Liver (tissue), 9 donors: ENCODE results near the gene SMTNL2. TPM values are rescaled to one million over a fixed set of nuclear protein-coding genes. Genes with fewer than 3 reads are reported as not detected.

ENCODE experiments used
- DNase-seq: peaks from one replicate; pipeline ENCODE4 v3.0.0-alpha.2; 2017; ENCODE audit warnings: low spot score
- H3K27ac ChIP-seq, 2 donors: one replicate each; pipeline ENCODE4 v1.7.0; 2013; ENCODE audit warnings: inconsistent platforms in 2 of 2, low read length in 2 of 2, control low read depth in 1 of 2, low read depth in 1 of 2, mild to moderate bottlenecking in 1 of 2
- H3K27me3 ChIP-seq, 4 donors: one replicate each; pipeline versions ENCODE4 v1.6.1 to v1.7.0; 2013; ENCODE audit warnings: low read length in 3 of 4, inconsistent platforms in 1 of 4, mild to moderate bottlenecking in 1 of 4, moderate library complexity in 1 of 4; ENCODE audit not compliant: control insufficient read depth in 4 of 4, insufficient read depth in 4 of 4
- H3K36me3 ChIP-seq, 4 donors: one replicate each; pipeline versions ENCODE4 v1.6.1 to v1.7.0; 2013; ENCODE audit warnings: low read length in 3 of 4, mild to moderate bottlenecking in 3 of 4, low read depth in 1 of 4, moderate library complexity in 1 of 4; ENCODE audit not compliant: control insufficient read depth in 4 of 4, insufficient read depth in 3 of 4
- H3K4me1 ChIP-seq, 4 donors: one replicate each; pipeline versions ENCODE4 v1.6.1 to v1.7.0; 2013; ENCODE audit warnings: low read length in 3 of 4, mild to moderate bottlenecking in 3 of 4, moderate library complexity in 1 of 4; ENCODE audit not compliant: control insufficient read depth in 4 of 4, insufficient read depth in 4 of 4
- H3K4me3 ChIP-seq, 3 donors: one replicate each; pipeline versions ENCODE4 v1.6.1 to v1.7.0; 2013; ENCODE audit warnings: low read length in 3 of 3, control low read depth in 1 of 3, low read depth in 1 of 3, mild to moderate bottlenecking in 1 of 3
- H3K9ac ChIP-seq, 2 donors: one replicate each; pipeline ENCODE4 v1.7.0; 2013; ENCODE audit warnings: low read length in 2 of 2, mild to moderate bottlenecking in 2 of 2, moderate library complexity in 2 of 2, control low read depth in 1 of 2, low read depth in 1 of 2
- H3K9me3 ChIP-seq, 4 donors: one replicate each; pipeline versions ENCODE4 v1.6.1 to v1.7.0; 2013; ENCODE audit warnings: low read length in 3 of 4; ENCODE audit not compliant: control insufficient read depth in 4 of 4
- ATF3 ChIP-seq: IDR thresholded peaks from 2 replicates; pipeline ENCODE4 v1.6.1; 2016; ENCODE audit warnings: antibody characterized with exemption
- CTCF ChIP-seq: fragments of 150-350 bp; IDR thresholded peaks from 2 replicates; pipeline ENCODE4 v1.5.1; 2017; ENCODE audit warnings: improper control_type of control experiment, low read depth, low read length; ENCODE audit not compliant: missing input control
- EGR1 ChIP-seq, 2 donors: IDR thresholded peaks; 2 replicates each; pipeline ENCODE4 v1.6.1; 2016 to 2018; ENCODE audit warnings: antibody characterized with exemption in 2 of 2, low read depth in 2 of 2
- FOXA1 ChIP-seq: IDR thresholded peaks from 2 replicates; pipeline ENCODE4 v1.6.1; 2016; ENCODE audit warnings: antibody characterized with exemption
- FOXA2 ChIP-seq: IDR thresholded peaks from 2 replicates; pipeline ENCODE4 v1.6.1; 2016; ENCODE audit warnings: antibody characterized with exemption
- HNF4A ChIP-seq, 2 donors: conservative IDR thresholded peaks; 2 replicates each; pipeline ENCODE4 v1.6.1; 2016; ENCODE audit warnings: antibody characterized with exemption in 2 of 2, mild to moderate bottlenecking in 2 of 2
- HNF4G ChIP-seq: IDR thresholded peaks from 2 replicates; pipeline ENCODE4 v1.6.1; 2016; ENCODE audit warnings: antibody characterized with exemption
- JUND ChIP-seq, 2 donors: IDR thresholded peaks; 2 replicates each; pipeline ENCODE4 v1.6.1; 2016; ENCODE audit warnings: antibody characterized with exemption in 2 of 2
- MAX ChIP-seq: IDR thresholded peaks from 2 replicates; pipeline ENCODE4 v1.6.1; 2016; ENCODE audit warnings: antibody characterized with exemption
- RAD21 ChIP-seq, 2 donors: IDR thresholded peaks; 2 replicates each; pipeline ENCODE4 v1.6.1; 2016; ENCODE audit warnings: antibody characterized with exemption in 2 of 2, mild to moderate bottlenecking in 2 of 2
- REST ChIP-seq: IDR thresholded peaks from 2 replicates; pipeline ENCODE4 v1.6.1; 2016; ENCODE audit warnings: antibody characterized with exemption, mild to moderate bottlenecking
- SP1 ChIP-seq: IDR thresholded peaks from 2 replicates; pipeline ENCODE4 v1.6.1; 2018; ENCODE audit warnings: antibody characterized with exemption, mild to moderate bottlenecking
- TAF1 ChIP-seq: conservative IDR thresholded peaks from 2 replicates; pipeline ENCODE4 v1.6.1; 2016; ENCODE audit warnings: antibody characterized with exemption, mild to moderate bottlenecking
- YY1 ChIP-seq: IDR thresholded peaks from 2 replicates; pipeline ENCODE4 v1.6.1; 2016; ENCODE audit warnings: antibody characterized with exemption, mild to moderate bottlenecking
- ZBTB33 ChIP-seq: IDR thresholded peaks from 2 replicates; pipeline ENCODE4 v1.6.1; 2016; ENCODE audit warnings: antibody characterized with exemption
- WGBS: extraction: QIAGEN DNeasy Blood & Tissue Kit; methylation state at CpG from one replicate; pipeline ENCODE4 v1.1.7; 2013; 5-methylcytosine and 5-hydroxymethylcytosine counted together
- polyA plus RNA-seq, 2 donors: library from polyadenylated mRNA; stranded (reverse) in 1 of 2; unstranded in 1 of 2; fragments of 200-250 nt in 1 of 2; fragments of >200 nt in 1 of 2; fragmentation: Nextera tagmentation in 1 of 2; extraction: Ambion mirVana in 1 of 2; gene quantifications; one replicate each; pipeline versions ENCODE4 v1.2.1 to v1.2.3, GENCODE V29; 2013 to 2015
- total RNA-seq, 2 donors: library from RNA; depleted of rRNA; stranded (reverse); fragments of >200 nt; gene quantifications; one replicate each; pipeline ENCODE4 v1.2.3, GENCODE V29; 2014
- donor health status: healthy.
- donor health status: healthy.
- donor health status: healthy.
- donor health status: healthy.
- donor health status: healthy.

SMTNL2 gene
- total and polyA plus RNA-seq, 4 donors, result 0.13 to 0.29 TPM; not detected in 2

DNA sequence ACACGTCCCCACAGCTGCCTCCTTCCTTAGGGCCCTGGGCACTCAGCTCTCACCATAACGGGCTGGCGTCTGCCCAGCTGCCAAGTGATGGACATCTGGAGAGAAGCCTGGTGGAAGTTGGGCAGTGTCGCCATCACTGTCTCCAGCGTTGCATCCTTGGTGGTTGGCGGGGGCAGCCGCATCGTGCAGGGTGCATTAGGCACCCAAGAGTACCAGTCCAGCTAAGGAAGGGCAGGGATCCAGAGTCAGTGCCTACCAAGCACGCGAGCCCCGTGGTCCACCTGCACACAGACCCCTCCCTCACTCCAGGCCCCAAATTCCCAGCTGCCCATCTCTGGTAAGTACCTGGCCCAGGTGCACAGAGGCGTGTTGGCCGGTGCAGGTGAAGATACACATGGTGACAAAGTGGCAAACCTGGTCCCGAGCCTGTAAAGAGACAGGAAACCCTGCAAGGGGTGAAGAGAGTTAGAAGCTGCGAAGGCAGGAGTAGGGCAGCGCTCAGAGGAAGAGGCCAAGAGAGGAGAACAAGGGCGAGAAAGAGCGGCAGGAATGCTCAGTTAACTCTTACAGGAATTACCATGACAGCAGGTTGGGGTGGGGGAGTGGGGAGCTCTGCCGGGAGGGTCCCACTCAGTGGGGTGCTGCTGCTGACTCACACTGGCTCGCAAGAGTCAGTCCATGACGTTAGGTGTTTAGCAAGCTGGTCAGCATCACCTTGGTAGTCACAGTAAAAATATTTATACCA, 47.7 kb downstream of the SMTNL2 start (continued):
- TF ChIP-seq CTCF (no peak), SP1 (no peak), HNF4A (conservative IDR thresholded peaks at IDR 0.05) (no peak), HNF4G (no peak), EGR1 (IDR thresholded peaks at IDR 0.05; ENCODE audit: low read depth in 2 of 2) (no peak), YY1 (no peak), FOXA2 (no peak), MAX (no peak)

- Histone ChIP-seq H3K27me3 (no peaks in the 10 kb centered on the region), H3K4me3 (no peak overlapping the region), H3K9me3 (no peaks in the 10 kb centered on the region), H3K9ac (no peak overlapping the region), H3K36me3 (no peaks in the 10 kb centered on the region), H3K4me1 (peaks cover 0 to 6% (median 0%) of the 10 kb centered on the region in 4 donors), H3K27ac (no peak overlapping the region)
- DNase-seq, result no peak
- TF ChIP-seq HNF4G (no peak), FOXA2 (no peak), ZBTB33 (no peak), SP1 (no peak), REST (no peak), RAD21 (IDR thresholded peaks at IDR 0.05) (no peak)
- 71% methylated on average over 7 of the region's 7 CpGs for WGBS
Measured at GRCh38 chr17:4632581-4632920, 48.2 kb downstream of the SMTNL2 start.

DNA sequence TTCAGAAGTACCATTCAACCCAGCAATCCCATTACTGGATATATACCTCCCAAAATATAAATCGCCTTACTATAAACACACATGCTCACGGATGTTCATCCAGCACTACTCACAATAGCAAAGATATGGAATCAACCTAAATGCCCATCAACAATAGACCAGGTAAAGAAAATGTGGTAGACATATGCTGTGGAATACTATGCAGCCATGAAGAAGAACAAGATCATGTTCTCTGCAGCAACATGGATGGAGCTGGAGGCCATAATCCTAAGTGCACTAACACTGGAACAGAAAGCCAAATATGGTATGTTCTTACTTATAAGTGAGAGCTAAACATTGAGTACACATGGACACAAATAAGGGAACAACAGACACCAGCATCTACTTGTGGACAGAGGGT, 49.3 kb downstream of the SMTNL2 start:
- no peak overlapping the region for H3K4me3 ChIP-seq
- TF ChIP-seq FOXA1 (no peak), ZBTB33 (no peak), FOXA2 (no peak), MAX (no peak), JUND (IDR thresholded peaks at IDR 0.05) (no peak), ATF3 (no peak), TAF1 (no peak), HNF4A (conservative IDR thresholded peaks at IDR 0.05) (no peak)
- peaks cover 0 to 2% (median 0%) of the 10 kb centered on the region in 4 donors for H3K27me3 ChIP-seq
- no peaks in the 10 kb centered on the region for H3K9me3 ChIP-seq
- no peak overlapping the region for H3K27ac ChIP-seq
- no peak for DNase-seq
- H3K4me1 ChIP-seq, result peaks cover 0 to 6% (median 0%) of the 10 kb centered on the region in 4 donors
- no peak overlapping the region for H3K9ac ChIP-seq
- no peaks in the 10 kb centered on the region for H3K36me3 ChIP-seq
- 94% methylated on average over 2 of the region's 2 CpGs for whole genome bisulfite sequencing
